Astrocyte (in vitro differentiated cells and primary cell): ENCODE results near the gene TOP3A.

Experiments
- CTCF ChIP-seq: IDR thresholded peaks from 2 replicates; pipeline ENCODE4 v1.5.1; 2011; ENCODE audit warnings: low read depth, mild to moderate bottlenecking, inconsistent platforms, low read length, moderate library complexity; ENCODE audit not compliant: insufficient read depth
- EZH2 ChIP-seq: IDR thresholded peaks from 2 replicates; pipeline ENCODE4 v1.6.1; 2012; ENCODE audit warnings: mild to moderate bottlenecking, low read length, inconsistent platforms; ENCODE audit not compliant: insufficient read depth

GRCh38 chr17:18328643-18329204, 13.9 kb upstream of the TOP3A start:
- TF ChIP-seq CTCF (no peak), EZH2 (no peak)
